GM21786 (cell line): ENCODE measurements around the gene PDE1A.

Source experiments
- ATAC-seq: cut with Tn5 transposase; IDR thresholded peaks from one replicate; pipeline ENCODE4 v1.9.1; 2021; ENCODE audit not compliant: unreplicated experiment

Gene PDE1A

GRCh38 chr2:182426918-182427240, at the start of gene PDE1A:
PDE1A (minus strand) TSS chr2:182427036.
- no peak for ATAC-seq

GRCh38 chr2:182473635-182474034, 46.8 kb upstream of the PDE1A start:
- ATAC-seq = no peak

DNA sequence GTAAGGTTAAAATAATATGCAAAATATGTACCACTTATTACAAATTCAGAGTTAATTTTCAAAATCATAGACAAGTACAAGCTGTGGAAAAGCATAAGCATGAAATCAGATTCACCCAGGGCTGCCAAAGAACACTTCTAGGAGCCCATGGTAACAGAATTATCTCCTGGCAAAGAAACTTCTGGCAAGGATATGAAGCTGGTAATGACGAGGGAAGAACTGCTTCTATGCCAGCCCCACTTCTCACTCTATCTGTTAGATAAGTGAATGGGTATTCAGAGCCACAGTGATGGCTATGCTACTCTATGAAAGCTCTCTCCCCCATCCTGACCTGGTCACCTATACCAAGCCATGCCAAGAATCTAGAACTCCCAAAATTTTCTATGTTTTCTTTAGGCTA, 36.9 kb upstream of the PDE1A start:
- ATAC-seq = no peak

DNA sequence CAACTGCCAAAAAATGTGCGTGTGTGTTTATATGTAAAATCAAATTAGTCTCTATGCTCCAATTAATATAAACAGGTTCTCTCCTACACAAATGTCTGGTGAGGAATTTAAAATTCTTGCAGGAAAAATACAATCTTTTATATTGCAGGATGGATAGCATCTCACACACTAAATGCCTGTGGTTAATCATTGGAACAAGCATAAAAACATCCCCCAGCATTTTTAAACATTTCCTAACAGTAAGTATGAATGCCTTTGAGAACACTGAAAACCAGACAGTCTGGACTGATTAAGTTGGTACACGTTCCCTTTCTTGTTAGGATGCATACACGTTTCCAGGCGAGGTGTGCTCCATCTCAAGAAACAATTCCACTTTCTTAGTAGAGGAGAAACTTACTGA, 29.9 kb upstream of the PDE1A start:
- no peak for ATAC-seq

DNA sequence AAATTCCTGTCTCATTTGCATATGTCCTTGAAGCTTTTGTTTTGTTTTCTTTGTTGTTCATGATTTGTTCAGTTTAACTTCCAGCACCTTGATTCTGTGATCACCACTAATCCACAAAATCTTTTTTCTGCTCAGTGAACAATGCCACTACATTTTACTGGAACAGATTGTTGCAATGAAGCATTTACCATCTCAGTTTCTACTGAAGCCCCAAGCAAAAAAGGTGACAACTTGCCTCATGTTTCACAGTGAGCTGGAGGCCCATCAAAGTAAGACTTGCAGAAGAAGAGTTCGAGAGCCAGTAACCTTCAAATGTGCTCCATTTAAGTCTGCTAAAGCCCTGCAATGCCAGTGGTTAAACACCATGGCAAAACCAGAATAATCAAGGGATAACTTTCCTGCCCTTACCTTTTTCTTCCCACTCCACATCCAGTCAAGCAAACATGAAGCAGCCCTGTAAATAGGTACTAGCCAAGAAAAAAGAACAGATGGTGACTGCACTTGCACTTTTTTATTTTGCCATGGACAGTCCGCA, 25.7 kb upstream of the PDE1A start:
- no peak for ATAC-seq

DNA sequence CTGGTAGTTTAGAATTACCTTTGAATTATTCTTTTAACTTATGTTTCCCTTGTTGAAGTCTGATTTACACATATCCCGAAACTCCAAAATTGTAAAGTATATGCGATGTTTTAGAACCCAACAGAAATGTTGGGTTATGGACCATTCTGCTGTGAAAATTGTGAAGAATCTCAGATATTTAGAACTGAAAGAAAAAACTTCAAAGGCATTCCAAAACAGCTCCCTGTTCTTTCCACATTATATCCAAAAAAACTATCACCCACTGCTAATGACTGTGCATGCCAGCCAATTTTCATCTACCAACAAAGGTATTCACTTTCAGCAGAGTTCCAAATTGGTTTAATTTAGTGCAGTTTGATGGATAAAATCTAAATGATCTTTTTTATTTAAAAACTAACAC, 21.5 kb upstream of the PDE1A start:
- no peak for ATAC-seq

DNA sequence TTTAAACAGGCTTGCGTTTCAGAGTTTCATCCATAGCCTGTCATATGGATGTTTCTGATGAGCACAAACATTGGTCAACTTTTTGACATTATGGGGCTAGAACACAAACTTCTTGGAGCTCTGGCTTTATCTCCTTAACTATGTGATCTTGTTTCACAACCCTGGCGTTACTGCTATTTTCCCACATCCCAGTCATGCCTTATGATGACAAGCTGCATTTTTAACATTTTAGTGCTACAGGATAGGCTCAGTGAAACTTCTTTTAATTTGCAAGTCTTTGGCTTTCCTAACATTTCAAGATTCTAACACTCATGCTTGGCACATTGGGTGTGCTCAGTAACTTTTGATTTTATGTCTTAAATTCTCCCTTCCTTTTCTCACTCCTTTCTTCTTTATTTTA, 21.0 kb upstream of the PDE1A start:
- no peak for ATAC-seq

DNA sequence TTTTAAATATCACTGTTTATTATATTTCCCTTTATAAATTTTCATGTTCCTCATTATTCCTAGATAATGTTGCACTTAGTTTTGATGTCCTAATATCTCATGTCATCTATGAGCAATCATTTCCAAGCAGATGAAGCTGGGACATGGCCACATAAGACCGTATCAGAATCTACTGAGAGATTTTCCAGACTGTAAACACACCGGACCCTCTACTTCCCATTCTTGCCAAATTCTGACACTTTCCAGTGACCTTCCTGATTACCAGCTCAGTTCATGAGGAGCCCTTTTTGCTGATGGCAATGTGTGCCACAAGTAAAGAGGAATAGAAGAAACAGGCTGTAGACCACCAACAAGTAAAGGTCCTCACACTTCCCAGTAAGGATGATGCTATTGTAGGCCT, 20.3 kb upstream of the PDE1A start:
- ATAC-seq = no peak

DNA sequence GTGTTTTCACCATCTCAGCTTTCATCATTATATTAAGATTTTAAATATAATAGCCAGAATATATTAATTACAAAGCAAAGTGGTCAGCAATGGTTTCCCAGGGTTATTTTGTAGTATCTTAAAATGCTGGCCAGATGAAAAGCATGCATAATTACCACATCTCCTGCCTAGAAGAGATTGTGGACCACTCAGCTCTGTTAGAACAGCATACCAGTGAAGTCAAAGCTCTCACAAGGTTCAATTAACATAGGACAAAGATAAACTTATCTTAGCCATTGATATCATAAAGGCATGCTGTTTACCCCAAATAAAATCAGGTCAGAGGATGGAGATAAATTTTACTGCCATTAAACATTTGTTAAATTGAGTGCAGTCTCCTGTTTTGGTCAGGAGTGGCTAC, 19.3 kb upstream of the PDE1A start:
- ATAC-seq = no peak

- ATAC-seq = no peak
Observed at GRCh38 chr2:182445391-182445965, 18.6 kb upstream of the PDE1A start.

DNA sequence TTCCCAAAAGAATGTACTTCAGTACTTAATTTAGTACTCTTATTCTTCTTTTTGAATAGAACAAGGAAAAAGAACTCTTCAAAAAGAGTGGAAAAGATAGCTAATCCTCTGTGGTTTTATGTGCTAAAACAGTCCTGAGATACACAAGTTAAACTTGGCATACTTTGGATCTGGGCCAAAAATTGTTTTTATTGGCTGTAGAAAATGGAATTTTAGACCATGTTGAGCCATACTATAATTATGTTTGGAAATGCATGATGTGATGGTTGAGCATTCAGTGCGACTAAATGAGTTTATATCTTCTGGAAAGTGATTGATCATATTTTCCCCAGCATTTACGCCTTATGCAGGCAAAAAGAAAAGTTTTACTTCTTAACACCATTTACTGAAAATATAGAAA, 18.0 kb upstream of the PDE1A start:
- no peak for ATAC-seq

- no peak for ATAC-seq
Observed at GRCh38 chr2:182444170-182444569, 17.3 kb upstream of the PDE1A start.

DNA sequence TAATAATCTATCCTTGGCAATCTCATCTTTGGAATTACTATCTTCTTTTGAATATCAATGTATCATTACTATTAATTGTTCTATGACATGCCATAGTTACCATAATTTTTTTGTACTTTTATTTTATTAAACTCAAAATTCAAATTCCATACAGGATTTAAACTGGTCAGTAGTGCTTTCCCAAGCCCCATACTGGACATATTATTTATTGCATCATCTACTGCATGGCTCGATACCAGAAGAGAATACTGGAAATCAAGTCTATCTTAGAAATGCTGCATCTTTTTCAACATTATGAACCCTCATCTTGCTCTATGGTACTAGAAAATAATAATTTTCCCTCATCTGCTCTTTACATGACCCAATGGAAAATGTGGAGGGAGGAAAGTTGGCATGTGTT, 9.4 kb upstream of the PDE1A start:
- ATAC-seq = no peak

- no peak for ATAC-seq
Observed at GRCh38 chr2:182435754-182436153, 8.9 kb upstream of the PDE1A start.

DNA sequence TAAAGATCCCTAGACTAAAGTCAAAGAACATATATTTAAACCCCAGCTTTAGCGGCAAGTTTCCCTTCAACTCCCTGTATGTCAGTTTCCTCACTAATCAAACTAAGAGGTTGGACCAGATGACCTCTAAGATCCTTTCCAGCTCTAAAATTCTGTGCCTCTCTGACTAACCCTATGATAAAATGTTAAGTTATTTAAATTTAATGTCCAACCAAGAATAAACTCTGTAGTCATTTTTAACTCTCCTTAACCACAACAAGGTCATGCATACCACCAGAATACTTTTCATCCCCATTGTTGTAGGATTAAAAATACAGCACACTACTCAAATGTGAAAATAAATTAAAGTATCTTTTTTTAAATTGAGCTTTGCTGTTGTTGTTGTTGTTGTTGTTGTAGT, 5.2 kb upstream of the PDE1A start:
- ATAC-seq = no peak

DNA sequence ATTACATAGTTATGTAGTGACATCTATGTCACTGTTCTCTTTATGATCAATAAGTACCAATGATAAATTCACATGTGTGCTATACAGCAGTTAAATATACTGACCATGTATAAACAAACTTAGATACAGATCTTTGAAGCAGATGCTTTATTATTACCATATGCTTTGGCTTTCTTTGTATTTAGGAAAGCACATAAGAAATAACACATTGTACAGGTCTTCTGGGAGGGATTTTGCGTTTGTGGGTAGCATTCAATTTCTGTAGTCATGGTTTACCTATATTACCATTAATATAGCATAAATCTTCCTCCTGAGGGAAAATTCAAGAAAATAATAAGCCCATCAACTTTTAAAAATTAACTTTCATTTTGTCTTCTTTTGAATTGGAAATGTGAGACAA, 1.6 kb upstream of the PDE1A start:
- no peak for ATAC-seq

GRCh38 chr2:182426082-182426917, 536 bp downstream of the PDE1A start:
- no peak for ATAC-seq

GRCh38 chr2:182422864-182423263, 4.0 kb downstream of the PDE1A start:
- no peak for ATAC-seq

GRCh38 chr2:182420669-182421068, 6.2 kb downstream of the PDE1A start:
- no peak for ATAC-seq

GRCh38 chr2:182416861-182417260, 10.0 kb downstream of the PDE1A start:
- no peak for ATAC-seq

DNA sequence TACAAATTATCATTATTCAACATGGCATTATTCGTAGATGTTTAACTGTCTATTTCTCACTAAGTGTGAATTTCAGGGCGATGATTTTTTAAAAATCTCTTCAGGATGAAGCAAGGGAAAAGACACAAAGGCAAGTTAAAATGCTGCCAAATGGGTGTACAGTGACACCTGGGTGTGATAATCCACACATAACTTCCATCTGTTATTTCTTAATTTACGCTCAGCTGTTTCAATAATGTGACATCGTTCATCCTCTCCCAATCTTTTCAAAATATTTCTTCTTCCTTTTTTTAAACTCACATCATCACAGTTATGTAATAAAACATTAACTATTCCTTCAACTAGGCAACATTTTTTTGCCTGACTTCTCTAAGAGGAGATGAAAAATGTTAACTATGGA, 10.6 kb downstream of the PDE1A start:
- ATAC-seq = no peak

DNA sequence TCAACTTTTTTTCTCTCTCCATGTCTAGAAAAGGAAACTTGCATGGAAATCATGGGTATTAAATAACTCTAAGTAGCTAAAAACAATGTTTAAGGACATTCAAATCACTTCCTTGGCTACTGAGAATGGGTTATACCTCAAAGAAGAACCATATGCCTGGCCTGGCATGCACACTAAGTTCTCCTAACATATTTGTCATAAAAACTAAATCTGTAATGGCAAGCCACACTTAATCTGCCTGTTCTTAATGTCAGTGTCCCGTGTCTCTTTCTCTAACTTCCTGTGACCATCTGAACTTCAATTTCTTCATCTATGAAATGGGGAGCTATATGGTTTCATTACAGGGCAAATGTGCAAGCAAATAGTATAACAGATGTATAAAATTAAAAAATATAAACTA, 11.1 kb downstream of the PDE1A start:
- ATAC-seq = no peak

DNA sequence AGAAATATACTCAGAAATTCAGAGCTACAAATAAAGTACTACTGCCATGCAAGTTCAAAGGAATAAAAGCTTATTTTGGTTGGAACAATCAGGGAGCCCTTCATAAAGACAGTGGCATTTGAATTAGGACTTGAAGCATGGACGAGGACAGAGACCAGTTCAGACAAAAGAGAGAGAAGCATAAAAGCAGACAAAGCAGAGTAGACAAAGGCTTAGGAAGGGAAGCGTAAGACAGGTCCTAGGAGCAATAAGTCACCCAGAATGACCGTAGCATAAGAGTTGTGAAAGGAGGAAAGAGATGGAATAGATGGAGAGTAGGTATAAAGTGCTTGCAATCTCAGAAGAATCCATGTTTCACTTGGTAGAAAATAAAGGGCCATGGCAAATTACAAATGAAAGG, 14.0 kb downstream of the PDE1A start:
- ATAC-seq = no peak
